ENCODE results near the gene C7orf57.

- no peak for TF ChIP-seq POLR2A (IDR thresholded peaks at IDR 0.05; ENCODE audit: low read length)
- no peak for TF ChIP-seq GATA1 (IDR thresholded peaks at IDR 0.05; ENCODE audit: low read depth, low read length)
These were observed 50.6 kb downstream of the C7orf57 start for GRCh38 chr7:48085942-48086341.
